ENCODE measurements around the gene RAB11A. TPM values are rescaled to one million over a fixed set of nuclear protein-coding genes. Genes with fewer than 3 reads are reported as not detected.

RAB11A gene
- total RNA-seq, 1 experiment from 2014 or later = 245 TPM

DNA sequence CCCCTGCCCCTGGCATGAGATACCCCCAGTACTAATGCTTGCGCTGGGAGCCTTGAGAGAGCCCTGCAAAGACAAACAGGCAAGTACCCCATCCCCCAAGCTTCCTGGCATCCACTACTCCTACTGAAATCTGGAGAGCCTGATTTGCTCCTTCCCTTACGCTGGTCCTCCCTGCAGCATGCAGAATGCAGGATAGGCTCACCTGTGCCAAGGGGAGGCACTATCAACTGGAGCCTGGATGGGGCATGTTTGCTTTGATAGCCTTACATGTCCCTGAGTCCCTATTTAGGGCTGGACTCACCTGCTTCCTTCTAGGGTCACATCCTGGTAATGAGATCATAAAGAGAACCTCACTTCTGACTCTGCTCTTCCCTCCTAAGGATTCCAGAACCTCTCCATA, 42.9 kb downstream of the RAB11A start (continued):
- TF ChIP-seq, protein P1, sequence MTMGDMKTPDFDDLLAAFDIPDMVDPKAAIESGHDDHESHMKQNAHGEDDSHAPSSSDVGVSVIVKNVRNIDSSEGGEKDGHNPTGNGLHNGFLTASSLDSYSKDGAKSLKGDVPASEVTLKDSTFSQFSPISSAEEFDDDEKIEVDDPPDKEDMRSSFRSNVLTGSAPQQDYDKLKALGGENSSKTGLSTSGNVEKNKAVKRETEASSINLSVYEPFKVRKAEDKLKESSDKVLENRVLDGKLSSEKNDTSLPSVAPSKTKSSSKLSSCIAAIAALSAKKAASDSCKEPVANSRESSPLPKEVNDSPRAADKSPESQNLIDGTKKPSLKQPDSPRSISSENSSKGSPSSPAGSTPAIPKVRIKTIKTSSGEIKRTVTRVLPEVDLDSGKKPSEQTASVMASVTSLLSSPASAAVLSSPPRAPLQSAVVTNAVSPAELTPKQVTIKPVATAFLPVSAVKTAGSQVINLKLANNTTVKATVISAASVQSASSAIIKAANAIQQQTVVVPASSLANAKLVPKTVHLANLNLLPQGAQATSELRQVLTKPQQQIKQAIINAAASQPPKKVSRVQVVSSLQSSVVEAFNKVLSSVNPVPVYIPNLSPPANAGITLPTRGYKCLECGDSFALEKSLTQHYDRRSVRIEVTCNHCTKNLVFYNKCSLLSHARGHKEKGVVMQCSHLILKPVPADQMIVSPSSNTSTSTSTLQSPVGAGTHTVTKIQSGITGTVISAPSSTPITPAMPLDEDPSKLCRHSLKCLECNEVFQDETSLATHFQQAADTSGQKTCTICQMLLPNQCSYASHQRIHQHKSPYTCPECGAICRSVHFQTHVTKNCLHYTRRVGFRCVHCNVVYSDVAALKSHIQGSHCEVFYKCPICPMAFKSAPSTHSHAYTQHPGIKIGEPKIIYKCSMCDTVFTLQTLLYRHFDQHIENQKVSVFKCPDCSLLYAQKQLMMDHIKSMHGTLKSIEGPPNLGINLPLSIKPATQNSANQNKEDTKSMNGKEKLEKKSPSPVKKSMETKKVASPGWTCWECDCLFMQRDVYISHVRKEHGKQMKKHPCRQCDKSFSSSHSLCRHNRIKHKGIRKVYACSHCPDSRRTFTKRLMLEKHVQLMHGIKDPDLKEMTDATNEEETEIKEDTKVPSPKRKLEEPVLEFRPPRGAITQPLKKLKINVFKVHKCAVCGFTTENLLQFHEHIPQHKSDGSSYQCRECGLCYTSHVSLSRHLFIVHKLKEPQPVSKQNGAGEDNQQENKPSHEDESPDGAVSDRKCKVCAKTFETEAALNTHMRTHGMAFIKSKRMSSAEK (CRISPR knock-in tag; IDR thresholded peaks at IDR 0.05; ENCODE audit: borderline replicate concordance) = no peak
- TF ChIP-seq, protein P2, sequence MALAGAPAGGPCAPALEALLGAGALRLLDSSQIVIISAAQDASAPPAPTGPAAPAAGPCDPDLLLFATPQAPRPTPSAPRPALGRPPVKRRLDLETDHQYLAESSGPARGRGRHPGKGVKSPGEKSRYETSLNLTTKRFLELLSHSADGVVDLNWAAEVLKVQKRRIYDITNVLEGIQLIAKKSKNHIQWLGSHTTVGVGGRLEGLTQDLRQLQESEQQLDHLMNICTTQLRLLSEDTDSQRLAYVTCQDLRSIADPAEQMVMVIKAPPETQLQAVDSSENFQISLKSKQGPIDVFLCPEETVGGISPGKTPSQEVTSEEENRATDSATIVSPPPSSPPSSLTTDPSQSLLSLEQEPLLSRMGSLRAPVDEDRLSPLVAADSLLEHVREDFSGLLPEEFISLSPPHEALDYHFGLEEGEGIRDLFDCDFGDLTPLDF (CRISPR knock-in tag; IDR thresholded peaks at IDR 0.05) = no peak

DNA sequence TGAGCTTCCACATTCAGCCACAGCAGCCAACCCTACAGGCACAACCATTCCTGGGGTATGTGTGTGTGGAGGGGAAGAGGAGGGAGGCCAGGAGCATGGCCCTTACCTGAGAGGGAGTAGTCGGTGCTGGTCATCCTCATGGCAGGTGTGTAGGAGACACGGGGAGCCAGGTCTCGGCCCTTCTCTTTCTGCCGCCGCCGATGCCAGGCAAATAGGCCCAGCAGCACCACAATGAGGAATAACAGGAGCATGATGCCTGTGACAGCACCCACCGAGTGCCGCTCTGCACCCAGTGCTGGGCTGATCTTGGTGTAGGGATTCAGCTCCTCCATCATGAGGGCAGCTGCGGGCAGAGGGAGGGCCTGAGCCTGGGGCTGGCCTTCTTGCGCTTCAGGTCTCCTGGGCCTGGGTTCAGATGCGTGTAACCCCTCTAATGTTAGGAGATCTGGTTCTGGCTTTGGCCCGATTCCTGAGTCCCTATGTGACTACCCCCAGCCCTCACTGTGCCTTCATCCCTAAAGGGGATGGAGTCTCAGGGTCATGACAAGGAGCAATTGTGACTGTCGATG, 44.4 kb downstream of the RAB11A start:
- CTCF ChIA-PET = no interaction called here
- POLR2A ChIA-PET = no interaction called here
- H3K27me3 Mint-ChIP-seq (ENCODE audit: low read depth) = no peaks in the 10 kb centered on the region
- H3K4me3 Mint-ChIP-seq = no peak overlapping the region
- H3K27ac Mint-ChIP-seq = peak overlapping the region; percentile 46; the same call in 1 of the 2 replicates
- H3K4me1 Mint-ChIP-seq = peaks cover 13% of the 10 kb centered on the region
- no peaks in the 10 kb centered on the region for H3K9me3 Mint-ChIP-seq
- no peaks in the 10 kb centered on the region; the same call in 1 of the 2 replicates for H3K36me3 Mint-ChIP-seq
- ATAC-seq (no peak), DNase-seq (ENCODE audit: low spot score) (no peak)
- TF ChIP-seq FOXK1 (CRISPR knock-in tag; IDR thresholded peaks at IDR 0.05) = no peak
- no peak for TF ChIP-seq CBFB (CRISPR knock-in tag; IDR thresholded peaks at IDR 0.05; ENCODE audit: low read depth)
- TF ChIP-seq, protein P3, sequence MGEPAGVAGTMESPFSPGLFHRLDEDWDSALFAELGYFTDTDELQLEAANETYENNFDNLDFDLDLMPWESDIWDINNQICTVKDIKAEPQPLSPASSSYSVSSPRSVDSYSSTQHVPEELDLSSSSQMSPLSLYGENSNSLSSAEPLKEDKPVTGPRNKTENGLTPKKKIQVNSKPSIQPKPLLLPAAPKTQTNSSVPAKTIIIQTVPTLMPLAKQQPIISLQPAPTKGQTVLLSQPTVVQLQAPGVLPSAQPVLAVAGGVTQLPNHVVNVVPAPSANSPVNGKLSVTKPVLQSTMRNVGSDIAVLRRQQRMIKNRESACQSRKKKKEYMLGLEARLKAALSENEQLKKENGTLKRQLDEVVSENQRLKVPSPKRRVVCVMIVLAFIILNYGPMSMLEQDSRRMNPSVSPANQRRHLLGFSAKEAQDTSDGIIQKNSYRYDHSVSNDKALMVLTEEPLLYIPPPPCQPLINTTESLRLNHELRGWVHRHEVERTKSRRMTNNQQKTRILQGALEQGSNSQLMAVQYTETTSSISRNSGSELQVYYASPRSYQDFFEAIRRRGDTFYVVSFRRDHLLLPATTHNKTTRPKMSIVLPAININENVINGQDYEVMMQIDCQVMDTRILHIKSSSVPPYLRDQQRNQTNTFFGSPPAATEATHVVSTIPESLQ (CRISPR knock-in tag; IDR thresholded peaks at IDR 0.05) = no peak
- TF ChIP-seq GTF2I (CRISPR knock-in tag; conservative IDR thresholded peaks at IDR 0.05) = no peak
- no peak for TF ChIP-seq RORB (CRISPR knock-in tag; IDR thresholded peaks at IDR 0.05)
- no peak for TF ChIP-seq ZNF121 (CRISPR knock-in tag; IDR thresholded peaks at IDR 0.05)
- no peak for TF ChIP-seq OVOL2 (CRISPR knock-in tag; IDR thresholded peaks at IDR 0.05; ENCODE audit: borderline replicate concordance)
- TF ChIP-seq, protein P4, sequence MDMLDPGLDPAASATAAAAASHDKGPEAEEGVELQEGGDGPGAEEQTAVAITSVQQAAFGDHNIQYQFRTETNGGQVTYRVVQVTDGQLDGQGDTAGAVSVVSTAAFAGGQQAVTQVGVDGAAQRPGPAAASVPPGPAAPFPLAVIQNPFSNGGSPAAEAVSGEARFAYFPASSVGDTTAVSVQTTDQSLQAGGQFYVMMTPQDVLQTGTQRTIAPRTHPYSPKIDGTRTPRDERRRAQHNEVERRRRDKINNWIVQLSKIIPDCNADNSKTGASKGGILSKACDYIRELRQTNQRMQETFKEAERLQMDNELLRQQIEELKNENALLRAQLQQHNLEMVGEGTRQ (CRISPR knock-in tag; IDR thresholded peaks at IDR 0.05) = no peak
- TF ChIP-seq, protein P5, sequence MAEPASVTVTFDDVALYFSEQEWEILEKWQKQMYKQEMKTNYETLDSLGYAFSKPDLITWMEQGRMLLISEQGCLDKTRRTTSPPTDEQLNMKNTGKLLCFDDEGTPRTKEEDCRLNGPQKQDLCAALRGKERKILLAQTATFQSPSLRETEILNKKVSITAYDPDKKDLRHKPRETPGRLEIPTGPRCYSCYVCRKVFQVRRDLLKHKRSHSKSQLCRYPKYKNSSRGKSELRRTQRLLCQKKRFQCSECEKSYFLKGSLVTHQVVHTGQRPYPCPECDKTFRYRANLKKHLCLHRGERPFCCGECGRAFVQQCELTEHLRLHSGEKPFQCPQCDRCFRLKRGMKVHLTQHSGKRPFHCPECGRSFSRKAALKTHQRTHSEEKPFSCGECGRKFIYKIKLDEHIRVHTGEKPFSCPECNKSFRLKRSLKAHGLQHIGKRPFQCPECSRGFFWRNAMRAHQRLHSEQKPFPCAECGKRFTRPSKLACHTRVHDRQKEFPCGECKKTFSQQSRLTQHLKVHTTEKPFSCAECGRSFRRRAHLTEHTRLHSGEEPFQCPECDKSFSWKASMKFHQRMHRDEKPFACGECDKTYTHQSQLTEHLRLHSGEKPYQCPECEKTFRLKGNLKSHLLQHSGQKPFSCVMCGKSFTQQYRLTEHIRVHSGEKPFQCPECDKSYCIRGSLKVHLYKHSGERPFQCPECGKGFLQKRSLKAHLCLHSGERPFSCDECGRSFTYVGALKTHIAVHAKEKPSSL (CRISPR knock-in tag; conservative IDR thresholded peaks at IDR 0.05) = no peak
- TF ChIP-seq, protein P6, sequence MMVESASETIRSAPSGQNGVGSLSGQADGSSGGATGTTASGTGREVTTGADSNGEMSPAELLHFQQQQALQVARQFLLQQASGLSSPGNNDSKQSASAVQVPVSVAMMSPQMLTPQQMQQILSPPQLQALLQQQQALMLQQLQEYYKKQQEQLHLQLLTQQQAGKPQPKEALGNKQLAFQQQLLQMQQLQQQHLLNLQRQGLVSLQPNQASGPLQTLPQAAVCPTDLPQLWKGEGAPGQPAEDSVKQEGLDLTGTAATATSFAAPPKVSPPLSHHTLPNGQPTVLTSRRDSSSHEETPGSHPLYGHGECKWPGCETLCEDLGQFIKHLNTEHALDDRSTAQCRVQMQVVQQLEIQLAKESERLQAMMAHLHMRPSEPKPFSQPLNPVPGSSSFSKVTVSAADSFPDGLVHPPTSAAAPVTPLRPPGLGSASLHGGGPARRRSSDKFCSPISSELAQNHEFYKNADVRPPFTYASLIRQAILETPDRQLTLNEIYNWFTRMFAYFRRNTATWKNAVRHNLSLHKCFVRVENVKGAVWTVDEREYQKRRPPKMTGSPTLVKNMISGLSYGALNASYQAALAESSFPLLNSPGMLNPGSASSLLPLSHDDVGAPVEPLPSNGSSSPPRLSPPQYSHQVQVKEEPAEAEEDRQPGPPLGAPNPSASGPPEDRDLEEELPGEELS (CRISPR knock-in tag; IDR thresholded peaks at IDR 0.05) = no peak
- TF ChIP-seq, protein P7, sequence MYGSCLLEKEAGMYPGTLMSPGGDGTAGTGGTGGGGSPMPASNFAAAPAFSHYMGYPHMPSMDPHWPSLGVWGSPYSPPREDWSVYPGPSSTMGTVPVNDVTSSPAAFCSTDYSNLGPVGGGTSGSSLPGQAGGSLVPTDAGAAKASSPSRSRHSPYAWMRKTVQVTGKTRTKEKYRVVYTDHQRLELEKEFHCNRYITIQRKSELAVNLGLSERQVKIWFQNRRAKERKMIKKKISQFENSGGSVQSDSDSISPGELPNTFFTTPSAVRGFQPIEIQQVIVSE (CRISPR knock-in tag; IDR thresholded peaks at IDR 0.05; ENCODE audit: borderline replicate concordance) = no peak
- no peak for TF ChIP-seq FOXP1 (CRISPR knock-in tag; IDR thresholded peaks at IDR 0.05; ENCODE audit: borderline replicate concordance)
- no peak for TF ChIP-seq ZBTB21 (CRISPR knock-in tag; IDR thresholded peaks at IDR 0.05; ENCODE audit: borderline replicate concordance)
- no peak for TF ChIP-seq ZNF396 (CRISPR knock-in tag; IDR thresholded peaks at IDR 0.05; ENCODE audit: borderline replicate concordance)
- TF ChIP-seq, protein P8, sequence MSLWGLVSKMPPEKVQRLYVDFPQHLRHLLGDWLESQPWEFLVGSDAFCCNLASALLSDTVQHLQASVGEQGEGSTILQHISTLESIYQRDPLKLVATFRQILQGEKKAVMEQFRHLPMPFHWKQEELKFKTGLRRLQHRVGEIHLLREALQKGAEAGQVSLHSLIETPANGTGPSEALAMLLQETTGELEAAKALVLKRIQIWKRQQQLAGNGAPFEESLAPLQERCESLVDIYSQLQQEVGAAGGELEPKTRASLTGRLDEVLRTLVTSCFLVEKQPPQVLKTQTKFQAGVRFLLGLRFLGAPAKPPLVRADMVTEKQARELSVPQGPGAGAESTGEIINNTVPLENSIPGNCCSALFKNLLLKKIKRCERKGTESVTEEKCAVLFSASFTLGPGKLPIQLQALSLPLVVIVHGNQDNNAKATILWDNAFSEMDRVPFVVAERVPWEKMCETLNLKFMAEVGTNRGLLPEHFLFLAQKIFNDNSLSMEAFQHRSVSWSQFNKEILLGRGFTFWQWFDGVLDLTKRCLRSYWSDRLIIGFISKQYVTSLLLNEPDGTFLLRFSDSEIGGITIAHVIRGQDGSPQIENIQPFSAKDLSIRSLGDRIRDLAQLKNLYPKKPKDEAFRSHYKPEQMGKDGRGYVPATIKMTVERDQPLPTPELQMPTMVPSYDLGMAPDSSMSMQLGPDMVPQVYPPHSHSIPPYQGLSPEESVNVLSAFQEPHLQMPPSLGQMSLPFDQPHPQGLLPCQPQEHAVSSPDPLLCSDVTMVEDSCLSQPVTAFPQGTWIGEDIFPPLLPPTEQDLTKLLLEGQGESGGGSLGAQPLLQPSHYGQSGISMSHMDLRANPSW (CRISPR knock-in tag; conservative IDR thresholded peaks at IDR 0.05; ENCODE audit: low read depth) = no peak
- TF ChIP-seq, protein P2 (CRISPR knock-in tag; IDR thresholded peaks at IDR 0.05) = no peak

Measured in WTC11 (cell line).